Inferior parietal cortex (tissue), 1 donor: ENCODE results near the gene AGFG2.
"Not testable (repeated sequence)": the region's sequence is repeated elsewhere in the genome, so short reads cannot be mapped to it uniquely, and the experiment has no call there.

Experiments
- DNase-seq: peaks from one replicate; pipeline ENCODE4 v3.0.0-alpha.2; 2016; ENCODE audit errors: extremely low spot score

Gene AGFG2

GRCh38 chr7:100538654-100539435, at the start of gene AGFG2:
TSS of gene AGFG2 (plus strand) at chr7:100539203. CDS start at chr7:100539347, 144 bp downstream.
- peak; percentile 100 for DNase-seq

GRCh38 chr7:100489824-100490223, 49.2 kb upstream of the AGFG2 start:
- DNase-seq: peak; percentile 96

DNA sequence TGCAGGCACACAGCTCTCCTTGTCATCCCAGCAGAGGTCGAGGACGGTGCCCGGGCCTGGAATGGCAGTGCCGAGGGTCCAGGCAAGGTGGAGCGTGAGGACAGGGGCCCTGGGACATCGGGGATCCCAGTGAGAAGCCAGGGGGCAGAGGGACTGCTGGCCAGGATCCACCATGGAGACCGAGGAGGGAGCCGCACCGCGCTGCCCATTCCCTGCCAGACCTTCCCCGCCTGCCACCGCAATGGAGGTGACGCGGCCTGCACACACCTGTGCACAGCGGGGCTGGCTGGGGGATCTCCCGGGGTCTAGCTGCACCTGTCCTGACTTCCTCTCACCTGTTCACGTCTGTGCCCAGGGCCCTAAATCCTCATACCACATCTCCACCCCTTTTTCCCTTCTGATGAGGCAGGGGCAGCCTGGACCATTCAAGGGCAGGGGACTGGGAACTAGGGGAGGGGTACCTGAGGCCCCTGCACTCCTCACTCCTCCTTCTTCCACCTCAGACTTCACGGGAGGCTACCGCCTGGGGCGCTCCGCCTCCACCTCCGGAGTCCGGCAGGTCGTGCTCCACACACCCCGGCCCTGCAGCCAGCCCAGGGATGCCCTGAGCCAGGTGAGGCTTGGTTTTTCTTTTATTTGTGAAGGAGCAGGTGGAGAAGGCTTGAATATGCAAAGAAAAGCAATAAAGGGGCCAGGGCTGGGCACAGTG, 48.4 kb upstream of the AGFG2 start:
- no peak for DNase-seq

DNA sequence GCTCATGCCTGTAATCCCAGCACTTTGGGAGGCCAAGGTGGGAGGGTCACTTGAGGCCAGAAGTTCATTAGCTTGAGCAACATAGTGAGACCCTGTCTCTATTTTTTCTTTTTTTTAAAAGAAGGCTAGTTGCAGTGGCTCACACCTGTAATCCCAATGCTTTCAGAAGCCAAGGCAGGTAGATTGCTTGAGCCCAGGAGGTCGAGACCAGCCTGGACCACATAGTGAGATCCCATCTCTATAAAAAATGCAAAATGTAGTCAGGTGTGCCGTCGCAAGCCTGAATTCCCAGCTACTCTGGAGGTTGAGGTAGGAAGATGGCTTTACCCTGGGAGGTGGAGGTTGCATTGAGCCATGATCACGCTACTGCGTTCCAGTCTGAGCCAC, 47.8 kb upstream of the AGFG2 start:
- DNase-seq: no peak

DNA sequence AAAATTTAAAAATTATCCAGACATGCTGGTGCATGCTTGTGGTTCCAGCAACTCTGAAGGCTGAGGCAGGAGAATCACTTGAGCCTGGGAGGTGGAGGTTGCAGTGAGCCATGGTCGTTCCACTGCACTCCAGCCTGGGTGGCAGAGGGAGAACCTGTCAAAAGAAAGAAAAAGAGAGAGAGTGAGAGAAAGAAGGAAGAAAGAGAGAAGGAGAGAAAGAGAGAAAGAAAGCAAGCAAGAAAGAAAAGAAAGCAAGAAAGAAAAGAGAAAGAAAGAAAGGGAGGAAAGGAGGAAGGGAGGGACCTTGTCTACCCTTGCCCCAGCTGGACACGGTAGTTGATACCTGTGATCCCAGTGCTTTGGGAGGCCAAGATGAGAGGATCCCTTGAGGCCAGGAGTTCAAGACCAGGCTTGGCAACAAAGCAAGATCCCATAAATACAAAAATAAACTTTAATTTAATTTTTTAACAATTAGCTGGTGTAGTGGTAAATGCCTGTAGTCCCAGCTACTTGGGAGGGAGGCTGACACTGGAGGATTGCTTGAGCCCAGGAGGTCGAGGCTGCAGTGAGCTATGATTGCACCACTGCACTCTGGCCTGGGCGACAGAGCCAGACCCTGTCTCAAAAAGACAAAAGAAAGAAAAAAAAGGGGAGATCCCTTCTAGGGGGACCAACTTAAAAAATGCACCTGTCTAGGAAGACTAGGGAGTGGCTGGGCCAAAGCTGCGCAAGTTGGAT, 46.1 kb upstream of the AGFG2 start:
- no peak for DNase-seq

DNA sequence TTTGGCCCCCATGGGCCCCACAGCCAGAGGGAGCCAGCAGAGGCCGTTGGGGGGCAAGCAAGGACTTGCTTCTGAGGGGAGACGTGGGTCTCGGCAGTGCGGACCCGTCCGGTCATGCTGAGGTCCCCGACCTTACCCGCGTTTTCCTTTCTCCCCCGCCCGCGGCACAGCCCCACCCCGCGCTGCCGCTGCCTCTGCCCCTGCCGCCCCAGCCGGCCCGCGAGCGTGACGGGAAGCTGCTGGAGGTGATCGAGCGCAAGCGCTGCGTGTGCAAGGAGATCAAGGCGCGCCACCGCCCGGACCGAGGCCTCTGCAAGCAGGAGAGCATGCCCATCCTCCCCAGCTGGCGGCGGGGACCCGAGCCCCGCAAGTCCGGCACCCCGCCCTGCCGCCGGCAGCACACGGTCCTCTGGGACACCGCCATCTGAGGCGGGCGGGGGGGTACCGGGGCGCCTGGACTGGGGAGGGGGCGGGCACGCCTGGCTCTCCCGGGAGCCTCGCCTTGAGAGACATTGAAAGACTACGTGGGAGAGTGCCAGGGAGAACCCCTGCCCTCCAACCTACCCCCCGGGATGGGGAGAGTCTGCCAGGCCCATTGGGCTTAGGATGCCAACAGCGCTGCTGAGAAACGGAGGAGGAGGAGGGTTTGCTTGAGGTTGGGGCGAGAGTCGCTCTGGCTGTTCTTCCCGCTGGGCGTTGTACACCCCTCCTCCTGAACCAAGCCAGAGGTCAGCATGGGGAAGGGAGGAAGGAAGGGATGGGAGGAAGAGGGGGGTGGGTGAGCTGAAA, 45.3 kb upstream of the AGFG2 start:
- no peak for DNase-seq

GRCh38 chr7:100496509-100496908, 42.5 kb upstream of the AGFG2 start:
- DNase-seq: no peak

DNA sequence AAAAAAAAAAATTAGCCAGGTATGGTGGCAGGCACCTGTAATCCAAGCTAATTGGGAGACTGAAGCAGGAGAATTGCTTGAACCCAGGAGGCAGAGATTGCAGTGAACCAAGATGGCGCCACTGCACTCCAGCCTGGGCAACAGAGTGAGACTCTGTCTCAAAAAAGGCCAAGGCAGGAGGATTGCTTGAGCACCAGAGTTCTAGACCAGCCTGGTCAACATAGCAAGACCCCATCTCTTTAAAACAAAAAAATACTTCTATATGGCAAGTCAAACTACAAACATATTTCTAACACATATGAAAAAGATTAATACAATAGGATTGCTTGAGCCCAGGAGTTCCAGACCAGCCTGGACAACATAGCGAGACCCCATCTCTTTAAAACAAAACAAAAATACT, 38.3 kb upstream of the AGFG2 start:
- not testable (repeated sequence) for DNase-seq

DNA sequence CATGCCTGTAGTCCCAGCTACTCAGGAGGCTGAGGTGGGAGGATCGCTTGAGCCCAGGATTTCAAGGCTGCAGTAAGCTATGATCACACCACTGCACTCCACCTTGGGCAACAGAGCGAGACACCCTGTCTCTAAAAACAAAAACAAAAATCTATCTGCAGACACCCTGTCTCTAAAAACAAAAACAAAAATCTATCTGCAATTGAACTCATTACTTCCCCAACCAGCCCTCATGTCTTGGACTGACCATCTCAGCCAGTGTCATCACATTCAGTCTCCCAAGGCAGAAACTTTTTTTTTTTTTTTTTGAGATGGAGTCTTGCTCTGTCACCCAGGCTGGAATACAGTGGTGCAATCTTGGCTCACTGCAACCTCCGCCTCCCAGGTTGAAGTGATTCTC, 35.0 kb upstream of the AGFG2 start:
- not testable (repeated sequence) for DNase-seq

GRCh38 chr7:100504887-100505611, 34.0 kb upstream of the AGFG2 start:
- DNase-seq: no peak

GRCh38 chr7:100506356-100506923, 32.6 kb upstream of the AGFG2 start:
- DNase-seq: no peak

DNA sequence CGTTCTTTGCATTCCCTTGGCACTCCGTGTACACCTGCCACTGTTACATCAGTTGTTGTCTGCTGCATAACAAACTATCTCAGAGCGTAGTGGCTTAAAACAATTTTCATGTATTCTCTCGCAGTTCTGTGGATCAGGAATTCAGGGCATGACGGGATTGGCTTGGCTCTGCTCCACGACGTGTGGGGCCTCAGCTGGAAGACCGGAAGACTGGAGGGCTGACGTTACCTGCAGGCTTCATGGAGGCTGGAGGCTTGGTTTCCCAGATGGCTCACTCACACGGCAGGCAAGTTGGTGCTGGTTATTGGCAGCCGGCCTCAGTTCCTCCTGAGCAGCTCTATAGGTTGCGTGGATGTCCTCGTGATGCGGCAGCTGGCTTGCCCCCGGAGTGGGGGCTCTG, 29.8 kb upstream of the AGFG2 start:
- DNase-seq: no peak

DNA sequence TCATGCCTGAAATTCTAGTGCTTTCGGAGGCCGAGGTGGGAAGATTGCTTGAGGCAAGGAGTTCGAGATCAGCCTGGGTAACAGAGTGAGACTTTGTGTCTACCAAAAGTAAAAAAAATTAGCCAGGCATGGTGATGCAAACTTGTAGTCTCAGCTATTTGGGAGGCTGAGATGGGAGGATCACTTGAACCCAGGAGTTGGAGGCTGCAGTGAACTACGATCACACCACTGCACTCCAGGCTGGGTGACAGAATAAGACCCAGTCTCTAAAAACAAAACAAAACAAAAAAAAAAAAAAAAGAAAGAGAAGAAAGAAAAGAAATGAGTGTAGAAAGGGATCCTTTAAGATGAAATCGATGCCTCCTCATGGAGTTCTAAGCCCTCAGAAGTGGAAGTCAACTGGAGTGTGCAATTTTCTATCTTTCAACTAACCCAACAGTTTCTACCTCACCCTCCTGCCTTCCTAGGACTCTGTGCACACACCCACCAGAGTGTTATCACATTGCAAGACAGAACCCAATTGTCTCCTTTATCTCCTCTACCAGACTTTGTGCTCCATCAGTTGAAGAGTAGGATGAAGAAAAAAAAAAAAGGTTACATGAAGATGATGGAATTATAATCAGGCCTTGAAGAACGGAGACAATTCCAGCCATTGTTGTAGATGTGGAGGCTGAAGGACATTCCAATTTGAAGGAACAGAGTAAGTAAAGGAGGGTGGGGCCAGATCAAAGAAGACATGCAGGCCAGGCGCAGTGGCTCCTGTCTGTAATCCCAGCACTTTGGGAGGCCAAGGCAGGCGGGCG, 28.4 kb upstream of the AGFG2 start:
- DNase-seq: no peak

GRCh38 chr7:100513212-100513810, 25.7 kb upstream of the AGFG2 start:
- no peak for DNase-seq

DNA sequence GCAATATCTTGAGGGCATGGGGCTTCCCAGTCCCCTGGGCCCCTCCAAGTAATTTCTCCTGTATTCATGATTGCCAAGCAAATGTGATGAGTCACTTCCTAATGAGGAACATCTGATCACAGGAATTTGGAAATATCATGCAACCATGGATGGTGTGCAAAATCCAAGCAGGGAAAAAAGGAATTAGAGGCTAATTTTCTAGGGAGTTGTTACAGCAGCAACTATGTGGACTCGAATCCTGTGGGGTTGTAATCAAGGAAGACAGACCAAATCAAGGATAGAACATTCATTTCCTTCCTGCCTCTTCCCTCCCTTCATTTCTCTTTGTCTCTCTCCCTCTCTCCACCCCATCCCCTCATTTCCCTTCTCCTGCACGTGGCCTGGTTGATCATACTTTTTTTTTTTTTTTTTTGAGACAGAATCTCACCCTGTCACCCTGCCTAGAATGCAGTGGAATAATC, 23.9 kb upstream of the AGFG2 start:
- no peak for DNase-seq

GRCh38 chr7:100516135-100516812, 22.7 kb upstream of the AGFG2 start:
- no peak for DNase-seq

DNA sequence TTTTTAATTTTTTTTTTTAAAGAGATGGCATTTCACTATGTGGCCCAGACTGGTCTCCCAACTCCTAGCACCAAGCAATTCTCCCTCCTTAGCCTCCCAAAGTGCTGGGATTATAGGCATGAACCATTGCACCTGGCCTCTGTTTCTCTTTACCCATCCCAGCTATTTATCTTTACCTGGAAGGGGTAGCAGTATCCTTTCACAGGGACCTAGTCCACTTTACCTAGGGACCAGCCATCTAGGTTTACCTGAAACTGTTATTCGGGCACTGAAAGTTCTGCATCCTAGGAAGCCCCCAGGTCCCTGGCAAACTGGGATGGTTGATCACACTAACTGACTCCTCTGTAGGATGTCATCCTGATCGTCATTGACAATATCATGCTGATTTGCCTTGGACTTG, 21.7 kb upstream of the AGFG2 start:
- no peak for DNase-seq

DNA sequence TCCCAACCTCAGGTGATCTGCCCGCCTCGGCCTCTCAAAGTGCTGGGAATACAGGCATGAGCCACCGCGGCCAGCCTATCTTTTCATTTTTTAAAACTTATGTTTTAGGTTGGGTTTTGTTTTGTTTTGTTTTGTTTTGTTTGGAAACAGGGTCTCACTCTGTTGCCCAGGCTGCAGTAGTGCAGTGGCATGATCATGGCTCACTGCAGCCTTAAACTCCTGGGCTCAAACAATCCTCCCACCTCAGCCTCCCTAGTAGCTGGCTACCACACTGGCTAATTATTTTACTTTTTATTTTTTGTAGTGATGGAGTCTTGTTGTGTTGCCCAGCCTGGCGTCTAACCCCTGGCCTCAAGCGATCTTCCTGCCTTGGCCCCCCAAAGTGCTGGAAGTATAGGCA, 19.4 kb upstream of the AGFG2 start:
- DNase-seq: no peak

DNA sequence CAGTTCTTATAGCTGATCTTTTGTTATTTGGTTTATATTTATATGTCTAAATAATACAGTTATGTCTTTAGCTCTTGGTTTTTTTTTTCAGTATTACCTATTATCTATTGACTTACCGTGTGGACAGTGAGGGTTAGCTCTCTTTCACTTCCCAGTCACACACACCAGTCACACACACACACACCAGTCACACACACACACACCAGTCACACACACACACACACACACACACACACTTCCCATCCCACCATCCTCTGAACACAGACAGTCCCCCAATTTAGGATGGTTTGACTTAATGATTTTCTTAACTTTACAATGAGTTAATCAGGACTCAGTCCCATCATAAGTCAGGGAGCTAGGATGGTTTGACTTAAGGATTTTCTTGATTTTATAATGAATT, 18.9 kb upstream of the AGFG2 start:
- DNase-seq: no peak
